ENCODE data around the gene AAMP. TPM values are rescaled to one million over a fixed set of nuclear protein-coding genes. Genes with fewer than 3 reads are reported as not detected.

The AAMP gene
- total RNA-seq, 2 donors from 2014 or later: 95.9 to 97.5 TPM

- Histone ChIP-seq H3K9me3 (no peaks in the 10 kb centered on the region), H3K36me3 (peaks cover 39% of the 10 kb centered on the region), H3K27me3 (replicated peaks; ENCODE audit: insufficient read depth) (no peaks in the 10 kb centered on the region), H3K27ac (peak overlapping the region in 1 of 2 donors; percentile 23), H3K4me1 (ENCODE audit: control insufficient read depth in 1 of 2, low read depth in 2 of 2) (peaks cover 15 to 57% of the 10 kb centered on the region in 2 donors), H3K4me3 (no peak overlapping the region)
- no peak for DNase-seq (ENCODE audit: low spot score)
- ATAC-seq (ENCODE audit: insufficient number of reproducible peaks, low FRiP score, low read depth): no peak
- TF ChIP-seq CTCF (IDR thresholded peaks at IDR 0.05): no peak
Measured at GRCh38 chr2:218262237-218262600, 7.7 kb downstream of the AAMP start.

GRCh38 chr2:218261423-218262236 is 8.3 kb downstream of the AAMP start:
- peaks cover 15 to 57% of the 10 kb centered on the region in 2 donors for H3K4me1 ChIP-seq (ENCODE audit: control insufficient read depth in 1 of 2, low read depth in 2 of 2)
- no peak for TF ChIP-seq CTCF (IDR thresholded peaks at IDR 0.05)
- no peak overlapping the region for H3K4me3 ChIP-seq
- no peaks in the 10 kb centered on the region for H3K27me3 ChIP-seq (replicated peaks; ENCODE audit: insufficient read depth)
- H3K9me3 ChIP-seq: no peaks in the 10 kb centered on the region
- DNase-seq (ENCODE audit: low spot score) (no peak), ATAC-seq (ENCODE audit: insufficient number of reproducible peaks, low FRiP score, low read depth) (no peak)
- H3K27ac ChIP-seq: peak overlapping the region; percentile 67 to 88
- H3K36me3 ChIP-seq: peaks cover 33% of the 10 kb centered on the region

- no peak for TF ChIP-seq CTCF (IDR thresholded peaks at IDR 0.05)
- H3K4me1 ChIP-seq (ENCODE audit: control insufficient read depth in 1 of 2, low read depth in 2 of 2): peaks cover 15 to 57% of the 10 kb centered on the region in 2 donors
- ATAC-seq (ENCODE audit: insufficient number of reproducible peaks, low FRiP score, low read depth): no peak
Measured at GRCh38 chr2:218260742-218261422, 9.1 kb downstream of the AAMP start, which contains the start of gene GPBAR1. GPBAR1 (plus strand) TSS chr2:218261015; CDS start chr2:218262725, 1,710 bp downstream.

GRCh38 chr2:218260166-218260565 is 9.8 kb downstream of the AAMP start:
- Histone ChIP-seq H3K4me3 (no peak overlapping the region), H3K4me1 (ENCODE audit: control insufficient read depth in 1 of 2, low read depth in 2 of 2) (peaks cover 15 to 57% of the 10 kb centered on the region in 2 donors), H3K9me3 (no peaks in the 10 kb centered on the region), H3K27ac (peak overlapping the region; percentile 67 to 88), H3K27me3 (replicated peaks; ENCODE audit: insufficient read depth) (no peaks in the 10 kb centered on the region), H3K36me3 (peaks cover 20% of the 10 kb centered on the region)
- no peak for ATAC-seq (ENCODE audit: insufficient number of reproducible peaks, low FRiP score, low read depth)
- TF ChIP-seq CTCF (IDR thresholded peaks at IDR 0.05): no peak
- DNase-seq (ENCODE audit: low spot score): no peak

More at GRCh38 chr2:218260742-218261422, 9.1 kb downstream of the AAMP start, which contains the start of gene GPBAR1:
- Histone ChIP-seq H3K27ac (peak within 1 kb of the TSS; percentile 67 to 88), H3K4me3 (no peak within 1 kb of the TSS), H3K9me3 (no peaks in the 10 kb centered on the region), H3K36me3 (peaks cover 26% of the 10 kb centered on the region), H3K27me3 (replicated peaks; ENCODE audit: insufficient read depth) (no peaks in the 10 kb centered on the region)
- no peak for DNase-seq (ENCODE audit: low spot score)

Data from thoracic aorta (tissue), 2 donors.